Measurements from ENCODE around the gene COL23A1. TPM values are rescaled to one million over a fixed set of nuclear protein-coding genes. Genes with fewer than 3 reads are reported as not detected.

The COL23A1 gene
- total RNA-seq, 2 experiments from 2014 or later, result 0.11 TPM; not detected in 1

- POLR2A ChIA-PET, result interaction anchor here (0.6 to 0.9 kb wide), 2 partner anchors 39 to 79 kb away, joined by 3 to 4 read pairs; no protein-coding TSS in a partner anchor
- no peaks in the 10 kb centered on the region for H3K9me3 Mint-ChIP-seq
- no peak overlapping the region for H3K4me3 Mint-ChIP-seq
- CTCF ChIA-PET, result interaction anchor here (0.9 to 3.3 kb wide), 17 partner anchors 10 to 225 kb away, joined by 3 to 17 read pairs (median 4); no protein-coding TSS in a partner anchor
- no peak for TF ChIP-seq CTCF (IDR thresholded peaks at IDR 0.05)
- H3K4me1 Mint-ChIP-seq (ENCODE audit: low read depth), result no peaks in the 10 kb centered on the region
- DNase-seq (no peak), ATAC-seq (no peak)
- intact Hi-C loops (cut with micrococcal nuclease), result no loop called here
- H3K27me3 Mint-ChIP-seq, result no peaks in the 10 kb centered on the region
- H3K27ac Mint-ChIP-seq, result no peak overlapping the region
- no peaks in the 10 kb centered on the region for H3K36me3 Mint-ChIP-seq (ENCODE audit: low read depth)
Observed at GRCh38 chr5:178460598-178460997, 129.6 kb downstream of the COL23A1 start.

- no peak for ATAC-seq
- no peak overlapping the region for H3K27ac Mint-ChIP-seq
- POLR2A ChIA-PET, result interaction anchor here (0.6 kb wide), 1 partner anchor 79 kb away, joined by 4 read pairs; no protein-coding TSS in a partner anchor
Observed at GRCh38 chr5:178460174-178460573, 130.0 kb downstream of the COL23A1 start.

GRCh38 chr5:178458140-178458539, 132.1 kb downstream of the COL23A1 start:
- H3K27me3 Mint-ChIP-seq, result no peaks in the 10 kb centered on the region
- POLR2A ChIA-PET, result no interaction called here
- no peaks in the 10 kb centered on the region for H3K4me1 Mint-ChIP-seq (ENCODE audit: low read depth)
- CTCF ChIA-PET, result no interaction called here
- no peak for ATAC-seq
- DNase-seq, result no peak
- H3K4me3 Mint-ChIP-seq, result no peak overlapping the region
- intact Hi-C loops (cut with micrococcal nuclease), result no loop called here
- no peaks in the 10 kb centered on the region for H3K36me3 Mint-ChIP-seq (ENCODE audit: low read depth)
- no peak overlapping the region for H3K27ac Mint-ChIP-seq
- H3K9me3 Mint-ChIP-seq, result no peaks in the 10 kb centered on the region
- no peak for TF ChIP-seq CTCF (IDR thresholded peaks at IDR 0.05)

More at GRCh38 chr5:178460174-178460573, 130.0 kb downstream of the COL23A1 start:
- CTCF ChIA-PET, result interaction anchor here (0.9 to 3.3 kb wide), 6 partner anchors 31 to 225 kb away, joined by 3 to 14 read pairs (median 6); no protein-coding TSS in a partner anchor
- Mint-ChIP-seq H3K4me1 (ENCODE audit: low read depth) (no peaks in the 10 kb centered on the region), H3K27me3 (no peaks in the 10 kb centered on the region), H3K36me3 (ENCODE audit: low read depth) (no peaks in the 10 kb centered on the region), H3K4me3 (no peak overlapping the region), H3K9me3 (no peaks in the 10 kb centered on the region)
- intact Hi-C loops (cut with micrococcal nuclease), result no loop called here
- no peak for TF ChIP-seq CTCF (IDR thresholded peaks at IDR 0.05)
- DNase-seq, result no peak

GRCh38 chr5:178457471-178457870, 132.7 kb downstream of the COL23A1 start:
- H3K4me1 Mint-ChIP-seq (ENCODE audit: low read depth), result no peaks in the 10 kb centered on the region
- ATAC-seq (no peak), DNase-seq (no peak)
- TF ChIP-seq CTCF (IDR thresholded peaks at IDR 0.05), result no peak
- no peaks in the 10 kb centered on the region for H3K36me3 Mint-ChIP-seq (ENCODE audit: low read depth)
- ChIA-PET POLR2A (no interaction called here), CTCF (no interaction called here)
- no peaks in the 10 kb centered on the region for H3K9me3 Mint-ChIP-seq
- intact Hi-C loops (cut with micrococcal nuclease), result no loop called here
- H3K4me3 Mint-ChIP-seq, result no peak overlapping the region
- H3K27ac Mint-ChIP-seq, result no peak overlapping the region
- H3K27me3 Mint-ChIP-seq, result no peaks in the 10 kb centered on the region

GRCh38 chr5:178455480-178455835, 134.7 kb downstream of the COL23A1 start:
- CTCF ChIA-PET, result no interaction called here
- H3K4me1 Mint-ChIP-seq (ENCODE audit: low read depth), result no peaks in the 10 kb centered on the region

More at GRCh38 chr5:178455480-178455835, 134.7 kb downstream of the COL23A1 start:
- Mint-ChIP-seq H3K9me3 (no peaks in the 10 kb centered on the region), H3K4me3 (no peak overlapping the region), H3K27me3 (no peaks in the 10 kb centered on the region), H3K36me3 (ENCODE audit: low read depth) (no peaks in the 10 kb centered on the region), H3K27ac (no peak overlapping the region)
- POLR2A ChIA-PET, result no interaction called here
- intact Hi-C loops (cut with micrococcal nuclease), result no loop called here
- DNase-seq (no peak), ATAC-seq (no peak)
- TF ChIP-seq CTCF (IDR thresholded peaks at IDR 0.05), result no peak
